ENCODE data around the gene RER1.

The RER1 gene

GRCh38 chr1:2412773-2413494 is 21.3 kb downstream of the RER1 start:
- in situ Hi-C loops (cut with HindIII; ENCODE audit: low pct_ligation_motif_present, low pct_unique_long_range_greater_than_20kb, low sequenced_read_pairs), result loop anchor here (25.0 kb wide), 1 partner anchor 99 kb away; no protein-coding TSS in a partner anchor
- peak; percentile 55 for DNase-seq

- in situ Hi-C loops (cut with HindIII; ENCODE audit: low pct_ligation_motif_present, low pct_unique_long_range_greater_than_20kb, low sequenced_read_pairs), result loop anchor here (25.0 kb wide), 1 partner anchor 99 kb away; no protein-coding TSS in a partner anchor
- DNase-seq, result peak; percentile 11
Measured at GRCh38 chr1:2413495-2414296, 22.1 kb downstream of the RER1 start.

- in situ Hi-C loops (cut with HindIII; ENCODE audit: low pct_ligation_motif_present, low pct_unique_long_range_greater_than_20kb, low sequenced_read_pairs), result loop anchor here (25.0 kb wide), 1 partner anchor 98 kb away; no protein-coding TSS in a partner anchor
- peak; percentile 47 for DNase-seq
Measured at GRCh38 chr1:2414297-2414958, 22.8 kb downstream of the RER1 start.

- in situ Hi-C loops (cut with HindIII; ENCODE audit: low pct_ligation_motif_present, low pct_unique_long_range_greater_than_20kb, low sequenced_read_pairs), result loop anchor here (25.0 kb wide), 1 partner anchor 97 kb away; no protein-coding TSS in a partner anchor
- no peak for DNase-seq
Measured at GRCh38 chr1:2415337-2415736, 23.7 kb downstream of the RER1 start.

GRCh38 chr1:2415801-2416208 is 24.2 kb downstream of the RER1 start:
- DNase-seq, result no peak
- in situ Hi-C loops (cut with HindIII; ENCODE audit: low pct_ligation_motif_present, low pct_unique_long_range_greater_than_20kb, low sequenced_read_pairs), result loop anchor here (25.0 kb wide), 1 partner anchor 96 kb away; no protein-coding TSS in a partner anchor

- no peak for DNase-seq
- in situ Hi-C loops (cut with HindIII; ENCODE audit: low pct_ligation_motif_present, low pct_unique_long_range_greater_than_20kb, low sequenced_read_pairs), result loop anchor here (25.0 kb wide), 1 partner anchor 96 kb away; no protein-coding TSS in a partner anchor
Measured at GRCh38 chr1:2416403-2416802, 24.8 kb downstream of the RER1 start.

- DNase-seq, result no peak
- in situ Hi-C loops (cut with HindIII; ENCODE audit: low pct_ligation_motif_present, low pct_unique_long_range_greater_than_20kb, low sequenced_read_pairs), result loop anchor here (25.0 kb wide), 1 partner anchor 95 kb away; no protein-coding TSS in a partner anchor
Measured at GRCh38 chr1:2417083-2417832, 25.6 kb downstream of the RER1 start.

GRCh38 chr1:2417833-2418225 is 26.2 kb downstream of the RER1 start:
- in situ Hi-C loops (cut with HindIII; ENCODE audit: low pct_ligation_motif_present, low pct_unique_long_range_greater_than_20kb, low sequenced_read_pairs), result loop anchor here (25.0 kb wide), 1 partner anchor 94 kb away; no protein-coding TSS in a partner anchor
- DNase-seq, result no peak

- in situ Hi-C loops (cut with HindIII; ENCODE audit: low pct_ligation_motif_present, low pct_unique_long_range_greater_than_20kb, low sequenced_read_pairs), result loop anchor here (25.0 kb wide), 1 partner anchor 93 kb away; no protein-coding TSS in a partner anchor
- DNase-seq, result no peak
Measured at GRCh38 chr1:2418791-2419320, 27.2 kb downstream of the RER1 start.

- in situ Hi-C loops (cut with HindIII; ENCODE audit: low pct_ligation_motif_present, low pct_unique_long_range_greater_than_20kb, low sequenced_read_pairs), result loop anchor here (25.0 kb wide), 1 partner anchor 93 kb away; no protein-coding TSS in a partner anchor
- DNase-seq, result no peak
Measured at GRCh38 chr1:2419416-2419815, 27.8 kb downstream of the RER1 start.

GRCh38 chr1:2422523-2422922 is 30.9 kb downstream of the RER1 start:
- in situ Hi-C loops (cut with HindIII; ENCODE audit: low pct_ligation_motif_present, low pct_unique_long_range_greater_than_20kb, low sequenced_read_pairs), result loop anchor here (25.0 kb wide), 1 partner anchor 90 kb away; no protein-coding TSS in a partner anchor
- DNase-seq, result no peak

GRCh38 chr1:2425892-2426291 is 34.3 kb downstream of the RER1 start:
- in situ Hi-C loops (cut with HindIII; ENCODE audit: low pct_ligation_motif_present, low pct_unique_long_range_greater_than_20kb, low sequenced_read_pairs), result no loop called here
- no peak for DNase-seq

- no peak for DNase-seq
- in situ Hi-C loops (cut with HindIII; ENCODE audit: low pct_ligation_motif_present, low pct_unique_long_range_greater_than_20kb, low sequenced_read_pairs), result no loop called here
Measured at GRCh38 chr1:2426540-2426939, 34.9 kb downstream of the RER1 start.

GRCh38 chr1:2427051-2427450 is 35.4 kb downstream of the RER1 start:
- DNase-seq, result no peak
- in situ Hi-C loops (cut with HindIII; ENCODE audit: low pct_ligation_motif_present, low pct_unique_long_range_greater_than_20kb, low sequenced_read_pairs), result no loop called here

GRCh38 chr1:2427976-2428375 is 36.3 kb downstream of the RER1 start:
- in situ Hi-C loops (cut with HindIII; ENCODE audit: low pct_ligation_motif_present, low pct_unique_long_range_greater_than_20kb, low sequenced_read_pairs), result no loop called here
- no peak for DNase-seq

- in situ Hi-C loops (cut with HindIII; ENCODE audit: low pct_ligation_motif_present, low pct_unique_long_range_greater_than_20kb, low sequenced_read_pairs), result no loop called here
Measured at GRCh38 chr1:2428490-2428889, 36.8 kb downstream of the RER1 start.

GRCh38 chr1:2429780-2430591 is 38.3 kb downstream of the RER1 start:
- in situ Hi-C loops (cut with HindIII; ENCODE audit: low pct_ligation_motif_present, low pct_unique_long_range_greater_than_20kb, low sequenced_read_pairs), result no loop called here
- DNase-seq, result no peak

More at GRCh38 chr1:2428490-2428889, 36.8 kb downstream of the RER1 start:
- DNase-seq, result no peak
